ENCODE data around the gene OGA.

Gene OGA

DNA sequence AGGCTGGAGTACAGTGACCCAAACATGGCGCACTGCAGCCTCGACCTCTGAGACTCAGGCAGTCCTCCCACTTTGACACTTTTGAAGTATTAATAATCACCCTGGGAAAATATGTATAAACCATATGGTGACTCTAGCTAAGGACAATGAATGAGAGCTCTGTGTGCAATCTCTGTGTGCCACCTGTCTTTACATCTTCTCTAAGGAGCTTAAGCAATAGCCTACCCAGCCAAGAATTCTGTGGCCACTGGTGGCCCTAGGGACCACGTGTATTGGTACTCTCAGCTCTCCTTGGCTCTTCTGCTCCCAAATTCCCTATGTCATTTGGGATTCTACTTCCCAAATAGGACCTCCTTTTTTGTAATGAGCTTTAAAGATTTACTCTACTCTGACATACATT is 66.0 kb downstream of the OGA start:
- DNase-seq, result no peak

DNA sequence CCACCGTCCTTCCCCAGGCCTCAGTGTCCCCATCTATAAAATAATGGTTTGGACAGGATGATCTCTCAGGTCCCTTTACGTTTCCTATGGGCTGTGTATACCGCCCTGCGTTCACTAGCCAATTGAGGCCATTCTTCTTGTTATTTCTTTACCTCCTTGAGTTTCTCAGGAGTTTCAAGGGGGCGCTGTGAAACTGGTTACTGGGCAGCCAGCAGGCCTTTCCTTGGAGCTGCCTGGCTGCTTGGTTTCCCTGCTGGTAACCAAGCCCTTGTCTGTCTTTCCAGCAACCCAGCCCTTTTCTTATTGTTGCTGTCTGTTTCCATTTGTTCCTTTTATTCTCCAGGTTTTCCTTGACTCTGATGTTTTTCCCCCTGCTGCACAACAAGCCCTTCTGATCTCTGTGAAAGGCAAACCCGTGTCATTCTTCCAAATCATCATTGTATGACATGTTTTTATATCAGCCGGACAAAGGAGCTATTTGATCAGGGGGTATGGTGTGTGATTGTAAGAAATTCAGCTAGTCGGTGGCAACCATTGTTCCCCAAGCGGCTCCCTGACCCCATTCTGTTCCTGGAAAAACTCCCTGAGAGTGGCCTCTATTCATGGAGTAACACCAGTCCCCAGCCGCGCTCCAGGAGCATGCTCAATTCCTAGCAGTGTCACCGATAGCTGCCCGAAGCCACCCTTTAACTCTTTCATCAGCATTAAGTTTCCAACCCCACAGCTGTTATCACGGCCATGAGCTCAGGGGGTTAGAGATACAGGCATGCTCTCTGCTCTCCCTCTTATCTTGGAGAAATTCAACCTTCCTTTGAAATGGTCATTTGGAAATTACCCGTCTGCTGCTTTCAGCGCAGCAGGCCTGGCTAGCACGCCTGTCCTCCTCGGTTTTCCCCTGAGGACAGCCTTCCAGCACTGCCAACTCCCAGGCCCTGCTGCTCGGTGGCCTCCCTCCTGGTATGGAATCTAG is 68.9 kb downstream of the OGA start:
- no peak for DNase-seq

DNA sequence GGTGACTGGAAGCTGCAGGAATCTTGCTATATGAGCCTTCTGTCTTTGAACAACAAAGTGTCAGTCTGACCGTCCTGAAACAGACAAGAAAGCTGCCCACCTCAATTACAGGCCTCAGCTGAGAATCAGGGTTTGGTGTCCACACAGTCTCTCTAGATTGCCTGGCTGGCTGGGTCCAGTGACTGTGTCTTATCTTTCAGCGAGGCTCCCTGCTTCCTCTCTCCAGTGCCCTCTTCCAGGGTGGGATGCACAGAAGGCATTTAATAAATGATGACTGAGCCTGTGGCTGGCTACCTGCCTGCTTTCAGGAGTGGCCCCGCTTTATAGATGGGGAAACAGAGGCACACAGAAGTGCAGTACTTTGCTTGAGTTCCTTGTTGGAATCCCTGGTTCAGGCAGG is 69.7 kb downstream of the OGA start:
- DNase-seq, result no peak

DNA sequence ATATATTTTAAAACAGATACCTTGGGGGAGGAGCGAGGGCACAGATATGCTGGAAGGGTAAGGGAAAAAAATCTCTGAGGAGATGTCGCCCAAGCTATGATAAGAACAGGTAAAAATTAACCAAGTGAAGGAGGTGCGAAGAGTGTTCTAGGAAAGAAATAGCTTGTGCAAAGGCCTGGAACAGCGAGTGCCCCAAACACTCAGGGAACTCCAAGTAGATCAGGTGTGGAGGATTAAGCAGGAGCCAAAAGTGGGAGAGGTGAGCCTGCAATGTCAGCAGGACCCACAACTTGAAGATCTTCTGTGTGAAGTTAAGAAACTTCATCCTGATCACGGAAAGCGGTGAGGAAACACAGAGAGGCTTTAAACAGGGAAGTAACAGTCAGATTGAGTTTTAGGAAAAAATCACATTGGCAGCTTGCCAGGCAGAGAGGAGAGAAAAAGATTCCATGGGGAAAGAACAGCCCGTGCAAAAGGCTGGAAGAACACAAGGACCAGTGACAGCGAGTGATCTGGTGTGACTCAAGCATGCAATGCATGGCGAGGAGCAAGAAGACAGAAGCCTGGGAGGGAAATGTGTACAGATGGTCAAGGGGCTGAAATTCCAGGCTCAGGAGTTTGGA is 73.1 kb downstream of the OGA start:
- no peak for DNase-seq

DNA sequence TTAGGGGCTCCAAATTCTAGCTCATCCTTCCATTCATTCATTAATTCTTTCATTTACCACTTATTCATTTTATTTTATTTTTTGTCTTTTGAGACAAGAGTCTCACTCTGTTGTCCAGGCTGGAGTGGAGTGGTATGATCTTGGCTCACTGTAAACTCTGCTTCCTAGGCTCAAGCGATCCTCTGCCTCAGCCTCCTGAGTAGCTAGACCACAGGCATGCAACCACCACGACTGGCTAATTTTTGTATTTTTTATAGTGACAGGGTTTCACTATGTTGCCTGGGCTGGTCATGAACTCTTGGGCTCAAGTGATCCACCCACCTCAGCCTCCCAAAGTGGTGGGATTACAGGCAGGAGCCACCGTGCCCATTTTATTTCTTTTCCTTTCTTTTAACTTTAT is 74.0 kb downstream of the OGA start:
- DNase-seq, result no peak

DNA sequence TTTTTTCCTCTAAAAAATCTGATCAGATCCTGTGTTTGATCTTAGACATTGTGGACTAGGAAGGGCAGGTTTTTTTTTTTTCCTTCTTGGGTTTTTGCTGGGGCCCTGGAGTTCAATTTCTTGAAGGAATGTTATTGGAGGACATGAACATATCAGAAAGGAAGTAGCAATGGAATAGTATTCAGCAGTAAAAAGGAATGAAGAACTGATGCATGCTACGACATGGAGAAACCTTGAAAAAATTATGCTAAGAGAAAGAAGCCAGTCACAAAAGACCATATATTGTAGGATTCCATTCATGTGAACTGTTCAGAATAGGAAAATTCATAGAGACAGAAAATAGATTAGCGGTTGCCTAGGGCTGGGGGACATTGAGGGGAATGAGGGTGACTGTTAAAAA is 76.3 kb downstream of the OGA start:
- DNase-seq, result no peak

DNA sequence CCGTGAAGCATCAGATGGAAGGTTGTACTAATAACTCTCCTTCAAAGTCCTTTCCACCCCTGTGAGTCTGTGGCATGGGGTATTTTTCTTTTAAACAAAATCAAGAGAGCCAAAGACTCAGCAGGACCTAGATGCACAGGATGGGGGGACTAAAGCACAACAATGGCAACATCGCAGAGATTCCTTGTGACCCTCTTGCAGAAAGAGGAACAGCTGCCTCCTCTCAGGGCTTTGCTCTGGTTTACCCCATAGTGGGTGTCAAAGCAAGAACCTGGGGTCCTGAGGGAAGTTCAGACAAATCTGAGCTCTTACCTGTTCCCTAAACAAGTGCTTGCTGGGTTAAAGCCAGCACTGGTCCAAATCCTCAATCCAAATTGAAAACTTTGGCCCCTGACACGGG is 81.6 kb downstream of the OGA start:
- DNase-seq, result no peak
